Spinal cord (tissue), 10 donors: ENCODE measurements around the gene RIOK1. TPM values are rescaled to one million over a fixed set of nuclear protein-coding genes. Genes with fewer than 3 reads are reported as not detected.

Source experiments
- DNase-seq, 6 donors: peaks; one replicate each; pipeline versions ENCODE4 v3.0.0 to v3.0.0-alpha.2; 2013 to 2015; ENCODE audit warnings: low spot score in 6 of 6, low read depth in 4 of 6
- H3K27ac ChIP-seq: one replicate; pipeline ENCODE4 v1.5.1; 2013; ENCODE audit warnings: low read depth, low read length, control low read depth
- H3K27me3 ChIP-seq: one replicate; pipeline ENCODE4 v1.6.1; 2013; ENCODE audit warnings: low read length; ENCODE audit not compliant: control insufficient read depth, insufficient read depth
- H3K36me3 ChIP-seq: one replicate; pipeline ENCODE4 v1.6.1; 2013; ENCODE audit warnings: low read length; ENCODE audit not compliant: control insufficient read depth, insufficient read depth
- H3K4me1 ChIP-seq: one replicate; pipeline ENCODE4 v1.6.1; 2013; ENCODE audit warnings: low read length; ENCODE audit not compliant: control insufficient read depth, insufficient read depth
- H3K4me3 ChIP-seq: one replicate; pipeline ENCODE4 v1.5.1; 2013; ENCODE audit warnings: low read depth, low read length, control low read depth
- H3K9me3 ChIP-seq: one replicate; pipeline ENCODE4 v1.6.1; 2013; ENCODE audit warnings: low read length; ENCODE audit not compliant: control insufficient read depth, insufficient read depth
- WGBS: methylation state at CpG from one replicate; pipeline ENCODE4 v1.1.5; 2013; ENCODE audit warnings: missing lambda C conversion rate; ENCODE audit not compliant: insufficient coverage; 5-methylcytosine and 5-hydroxymethylcytosine counted together
- polyA plus RNA-seq, 2 donors: library from polyadenylated mRNA; unstranded; fragments of 120-200 nt; gene quantifications; one replicate each; pipeline ENCODE4 v1.2.1, GENCODE V29; 2013; ENCODE audit not compliant: insufficient read length in 2 of 2
- total RNA-seq, 2 donors: library from RNA; depleted of rRNA in 1 of 2; stranded (reverse); fragments of 120-200 nt in 1 of 2; fragments of >200 nt in 1 of 2; gene quantifications; one replicate each; pipeline versions ENCODE4 v1.2.3 to v1.2.4, GENCODE V29; 2013 to 2014
- donor health status: healthy.

RIOK1 gene
- total and polyA plus RNA-seq, 4 donors, result 26.3 to 36.6 (median 30.3) TPM

- peak in 1 of 6 donors; percentile 56 for DNase-seq
- no peaks in the 10 kb centered on the region for H3K36me3 ChIP-seq
- H3K4me3 ChIP-seq, result no peak overlapping the region
- H3K9me3 ChIP-seq, result no peaks in the 10 kb centered on the region
- peak overlapping the region; percentile 50 for H3K27ac ChIP-seq
- 85% methylated on average over 5 of the region's 5 CpGs for WGBS
- H3K27me3 ChIP-seq, result no peaks in the 10 kb centered on the region
- H3K4me1 ChIP-seq, result peaks cover 7% of the 10 kb centered on the region
Observed at GRCh38 chr6:7433121-7433617, 43.6 kb downstream of the RIOK1 start.

GRCh38 chr6:7434672-7435071 is 45.1 kb downstream of the RIOK1 start:
- Histone ChIP-seq H3K36me3 (no peaks in the 10 kb centered on the region), H3K4me3 (no peak overlapping the region), H3K27ac (no peak overlapping the region), H3K27me3 (no peaks in the 10 kb centered on the region), H3K4me1 (peaks cover 7% of the 10 kb centered on the region), H3K9me3 (no peaks in the 10 kb centered on the region)
- DNase-seq, result no peak
- no CpG with 5 or more reads among the region's 1 CpG for WGBS

DNA sequence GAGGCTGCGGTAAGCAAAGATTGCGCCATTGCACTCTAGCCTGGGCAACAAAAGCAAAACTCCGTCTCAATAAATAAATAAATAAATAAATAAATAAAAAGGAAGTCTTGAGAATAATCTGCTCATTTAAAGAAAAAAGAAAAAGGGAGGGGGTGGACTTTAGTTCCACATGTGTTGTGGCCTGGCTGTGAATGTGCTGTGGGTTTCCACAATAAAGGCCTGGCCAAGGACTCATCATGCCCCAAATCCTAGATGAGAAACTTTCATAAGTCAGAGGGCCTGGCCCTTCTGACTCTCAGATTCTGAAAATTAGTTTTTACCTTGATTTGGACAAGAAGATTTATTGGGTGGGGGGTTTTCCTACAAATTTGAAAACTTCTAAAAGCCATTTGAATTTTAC is 48.4 kb downstream of the RIOK1 start:
- Histone ChIP-seq H3K4me3 (no peak overlapping the region), H3K9me3 (no peaks in the 10 kb centered on the region), H3K4me1 (peaks cover under 1% of the 10 kb centered on the region), H3K36me3 (no peaks in the 10 kb centered on the region), H3K27me3 (no peaks in the 10 kb centered on the region), H3K27ac (no peak overlapping the region)
- WGBS, result no CpG with 5 or more reads among the region's 3 CpGs
- no peak for DNase-seq

DNA sequence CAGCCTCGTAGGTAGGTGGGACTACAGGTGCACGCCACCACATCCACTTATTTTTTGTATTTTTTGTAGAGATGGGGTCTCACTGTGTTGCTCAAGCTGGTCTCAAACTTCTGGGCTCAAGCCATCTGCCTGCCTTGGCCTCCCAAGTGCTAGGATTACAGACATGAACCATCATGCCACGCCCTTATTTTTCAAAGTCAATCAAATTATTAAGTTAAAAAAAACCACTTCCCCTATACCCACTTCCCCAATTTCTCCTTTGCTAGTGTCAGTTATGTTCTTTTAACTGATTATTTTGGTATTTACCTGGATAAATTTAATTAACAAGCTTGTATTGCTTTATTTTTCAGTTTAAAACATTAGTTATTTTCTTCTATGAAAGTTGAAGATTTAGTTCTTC is 49.6 kb downstream of the RIOK1 start:
- no peaks in the 10 kb centered on the region for H3K36me3 ChIP-seq
- WGBS, result no CpG with 5 or more reads among the region's 3 CpGs
- H3K4me1 ChIP-seq, result no peaks in the 10 kb centered on the region
- DNase-seq, result no peak
- no peaks in the 10 kb centered on the region for H3K9me3 ChIP-seq
- H3K27me3 ChIP-seq, result no peaks in the 10 kb centered on the region
- no peak overlapping the region for H3K27ac ChIP-seq
- no peak overlapping the region for H3K4me3 ChIP-seq

GRCh38 chr6:7440476-7440875 is 50.9 kb downstream of the RIOK1 start:
- Histone ChIP-seq H3K27me3 (no peaks in the 10 kb centered on the region), H3K27ac (no peak overlapping the region), H3K9me3 (no peaks in the 10 kb centered on the region), H3K4me3 (no peak overlapping the region), H3K36me3 (no peaks in the 10 kb centered on the region), H3K4me1 (no peaks in the 10 kb centered on the region)
- no peak for DNase-seq
- 86% methylated on average over 2 of the region's 6 CpGs for WGBS

- H3K4me1 ChIP-seq, result no peaks in the 10 kb centered on the region
- DNase-seq, result no peak
- peaks cover 3% of the 10 kb centered on the region for H3K27me3 ChIP-seq
- 86% methylated on average over 26 of the region's 40 CpGs for WGBS
- no peaks in the 10 kb centered on the region for H3K9me3 ChIP-seq
- no peak overlapping the region for H3K4me3 ChIP-seq
- H3K36me3 ChIP-seq, result no peaks in the 10 kb centered on the region
- H3K27ac ChIP-seq, result no peak overlapping the region
Observed at GRCh38 chr6:7441048-7441775, 51.6 kb downstream of the RIOK1 start.

- H3K9me3 ChIP-seq, result no peaks in the 10 kb centered on the region
- DNase-seq, result no peak
- H3K4me1 ChIP-seq, result peaks cover 4% of the 10 kb centered on the region
- H3K27me3 ChIP-seq, result peaks cover 5% of the 10 kb centered on the region
- H3K4me3 ChIP-seq, result no peak overlapping the region
- no peak overlapping the region for H3K27ac ChIP-seq
- H3K36me3 ChIP-seq, result no peaks in the 10 kb centered on the region
- 98% methylated on average over 4 of the region's 11 CpGs for WGBS
Observed at GRCh38 chr6:7442467-7442866, 52.9 kb downstream of the RIOK1 start.

DNA sequence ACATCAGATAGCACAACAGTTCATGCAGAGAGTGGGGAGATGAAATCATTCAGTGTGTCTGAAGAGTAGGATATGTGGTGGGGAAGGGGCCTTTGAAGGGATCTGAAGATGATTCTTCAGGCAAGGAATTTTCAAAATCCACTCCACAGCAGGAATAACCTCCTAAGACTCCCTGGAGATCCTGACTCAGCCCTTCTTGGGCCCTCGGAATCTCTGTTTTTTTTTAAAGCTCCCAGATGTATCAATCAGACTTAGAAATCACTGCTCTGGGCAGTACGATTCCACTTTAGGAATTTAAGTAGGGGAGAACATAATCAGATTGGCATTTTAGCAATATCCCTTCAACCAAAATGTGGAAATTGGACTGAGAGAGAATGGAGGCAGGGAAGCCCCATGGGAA is 55.5 kb downstream of the RIOK1 start:
- no peaks in the 10 kb centered on the region for H3K9me3 ChIP-seq
- no peak for DNase-seq
- WGBS, result no CpG with 5 or more reads among the region's 2 CpGs
- H3K4me1 ChIP-seq, result peaks cover 4% of the 10 kb centered on the region
- H3K4me3 ChIP-seq, result no peak overlapping the region
- H3K27me3 ChIP-seq, result peaks cover 8% of the 10 kb centered on the region
- H3K27ac ChIP-seq, result no peak overlapping the region
- no peaks in the 10 kb centered on the region for H3K36me3 ChIP-seq

- peaks cover 8% of the 10 kb centered on the region for H3K27me3 ChIP-seq
- DNase-seq, result no peak
- no peak overlapping the region for H3K27ac ChIP-seq
- peaks cover 4% of the 10 kb centered on the region for H3K4me1 ChIP-seq
- 77% methylated on average over 6 of the region's 12 CpGs for WGBS
- H3K4me3 ChIP-seq, result no peak overlapping the region
- no peaks in the 10 kb centered on the region for H3K36me3 ChIP-seq
- H3K9me3 ChIP-seq, result no peaks in the 10 kb centered on the region
Observed at GRCh38 chr6:7445885-7446461, 56.4 kb downstream of the RIOK1 start.
